HL-60 (cell line): ENCODE measurements around the gene SDHD.

Experiments
- DNase-seq, 2 experiments: peaks; one replicate each; pipeline ENCODE4 v3.0.0-alpha.2; 2010 to 2020; ENCODE audit warnings: low read depth in 1 of 2, low spot score in 1 of 2
- H3K27ac ChIP-seq: fragments of 250-450 bp; sonication (Bioruptor Pico); replicated peaks from 2 replicates; pipeline ENCODE4 v1.5.1; 2020; ENCODE audit warnings: mild to moderate bottlenecking, moderate library complexity
- H3K27me3 ChIP-seq: fragments of 250-450 bp; sonication (Bioruptor Pico); 2 replicates; pipeline ENCODE4 v1.5.1; 2021; ENCODE audit warnings: mild to moderate bottlenecking, moderate library complexity; ENCODE audit not compliant: insufficient read depth, poor library complexity, severe bottlenecking
- H3K4me3 ChIP-seq: replicated peaks from 2 replicates; pipeline ENCODE4 v1.5.1; 2011; ENCODE audit warnings: mild to moderate bottlenecking, control low read depth, low read length; ENCODE audit not compliant: insufficient read depth
- CTCF ChIP-seq: IDR thresholded peaks from one replicate; pipeline ENCODE4 v1.5.1; 2011; ENCODE audit warnings: low read length, control low read depth, inconsistent platforms; ENCODE audit not compliant: insufficient read depth
- GABPA ChIP-seq: IDR thresholded peaks from 2 replicates; pipeline ENCODE4 v1.6.1; 2012; ENCODE audit warnings: low read depth
- POLR2AphosphoS5 ChIP-seq: IDR thresholded peaks from 2 replicates; pipeline ENCODE4 v1.6.1; 2012; ENCODE audit warnings: low read depth
- REST ChIP-seq: IDR thresholded peaks from 2 replicates; pipeline ENCODE4 v1.6.1; 2012; ENCODE audit warnings: low read depth; ENCODE audit not compliant: insufficient replicate concordance
- SPI1 ChIP-seq: IDR thresholded peaks from 2 replicates; pipeline ENCODE4 v1.6.1; 2012; ENCODE audit warnings: low read depth, mild to moderate bottlenecking, borderline replicate concordance

SDHD gene

GRCh38 chr11:112106070-112106469 lies 19.4 kb downstream of the SDHD start:
- no peak for DNase-seq
- Histone ChIP-seq H3K4me3 (no peak overlapping the region), H3K27ac (no peak overlapping the region), H3K27me3 (no peaks in the 10 kb centered on the region)
- TF ChIP-seq POLR2AphosphoS5 (no peak), REST (no peak), CTCF (no peak), GABPA (no peak), SPI1 (no peak)

GRCh38 chr11:112113539-112114457 lies 27.1 kb downstream of the SDHD start:
- DNase-seq: peak; percentile 30 to 57

More at GRCh38 chr11:112113539-112114457, 27.1 kb downstream of the SDHD start:
- H3K27ac ChIP-seq: no peak overlapping the region
- TF ChIP-seq CTCF (peak; percentile 40), REST (no peak)
- no peak overlapping the region for H3K4me3 ChIP-seq
- no peaks in the 10 kb centered on the region for H3K27me3 ChIP-seq
